Testis (tissue), 3 donors: Measurements from ENCODE around the gene SKAP1. TPM values are rescaled to one million over a fixed set of nuclear protein-coding genes. Genes with fewer than 3 reads are reported as not detected.
"Not testable (repeated sequence)": the region's sequence is repeated elsewhere in the genome, so short reads cannot be mapped to it uniquely, and the experiment has no call there.

Experiments
- DNase-seq: peaks from one replicate; pipeline ENCODE4 v3.0.0-alpha.2; 2019
- H3K27ac ChIP-seq, 2 donors: fragments of 200-600 bp; sonication (generic); one replicate each; pipeline ENCODE4 v1.5.1; 2019
- H3K27me3 ChIP-seq: fragments of 200-600 bp; sonication (generic); one replicate; pipeline ENCODE4 v1.5.1; 2019
- H3K36me3 ChIP-seq: fragments of 200-600 bp; sonication (generic); one replicate; pipeline ENCODE4 v1.5.1; 2017; ENCODE audit warnings: low read depth; ENCODE audit errors: missing control alignments
- H3K4me1 ChIP-seq: fragments of 200-600 bp; sonication (generic); one replicate; pipeline ENCODE4 v1.5.1; 2019
- H3K4me3 ChIP-seq, 2 donors: fragments of 200-600 bp; sonication (generic); one replicate each; pipeline ENCODE4 v1.5.1; 2017 to 2019
- H3K9me3 ChIP-seq: fragments of 200-600 bp; sonication (generic); one replicate; pipeline ENCODE4 v1.5.1; 2017
- POLR2A ChIP-seq: fragments of 450-650 bp; IDR thresholded peaks from one replicate; pipeline ENCODE4 v1.6.1; 2017; ENCODE audit warnings: antibody characterized with exemption, mild to moderate bottlenecking, moderate library complexity
- WGBS, 2 donors: methylation state at CpG; one replicate each; pipeline ENCODE4 v1.1.5; 2018; 5-methylcytosine and 5-hydroxymethylcytosine counted together
- intact Hi-C: fragments of 100-400 bp; cut with DNase I; formaldehyde crosslinking; loops from one replicate; pipeline ENCODE4 v1.15.1; 2023; ENCODE audit warnings: low total_unique reads
- polyA plus RNA-seq: library from polyadenylated mRNA; stranded (reverse); fragments of 350-450 nt; fragmentation: Illumina TruSeq; extraction: RNeasy Lipid Tissue Mini Kit (QIAGEN cat#74804); gene quantifications from one replicate; pipeline ENCODE4 v1.2.3, GENCODE V29; 2014; ENCODE audit warnings: low read depth, low replicate concordance; ENCODE audit not compliant: insufficient read depth
- total RNA-seq, 2 donors: library from RNA; depleted of rRNA; stranded (reverse); fragments of >200 nt; gene quantifications; one replicate each; pipeline ENCODE4 v1.2.3, GENCODE V29; 2016
- TF ChIP-seq, protein P1 (sequence below), 3 experiments: fragments of 450-650 bp in 2 of 3; fragments of 200-600 bp in 1 of 3; sonication (generic) in 1 of 3; IDR thresholded peaks; one replicate each; pipeline ENCODE4 v1.5.1; 2016 to 2019; ENCODE audit warnings: antibody characterized with exemption in 3 of 3, mild to moderate bottlenecking in 2 of 3, moderate library complexity in 1 of 3

The SKAP1 gene
- total and polyA plus RNA-seq, 3 donors from 2014 or later: 9.0 to 34.1 (median 16.9) TPM

DNA sequence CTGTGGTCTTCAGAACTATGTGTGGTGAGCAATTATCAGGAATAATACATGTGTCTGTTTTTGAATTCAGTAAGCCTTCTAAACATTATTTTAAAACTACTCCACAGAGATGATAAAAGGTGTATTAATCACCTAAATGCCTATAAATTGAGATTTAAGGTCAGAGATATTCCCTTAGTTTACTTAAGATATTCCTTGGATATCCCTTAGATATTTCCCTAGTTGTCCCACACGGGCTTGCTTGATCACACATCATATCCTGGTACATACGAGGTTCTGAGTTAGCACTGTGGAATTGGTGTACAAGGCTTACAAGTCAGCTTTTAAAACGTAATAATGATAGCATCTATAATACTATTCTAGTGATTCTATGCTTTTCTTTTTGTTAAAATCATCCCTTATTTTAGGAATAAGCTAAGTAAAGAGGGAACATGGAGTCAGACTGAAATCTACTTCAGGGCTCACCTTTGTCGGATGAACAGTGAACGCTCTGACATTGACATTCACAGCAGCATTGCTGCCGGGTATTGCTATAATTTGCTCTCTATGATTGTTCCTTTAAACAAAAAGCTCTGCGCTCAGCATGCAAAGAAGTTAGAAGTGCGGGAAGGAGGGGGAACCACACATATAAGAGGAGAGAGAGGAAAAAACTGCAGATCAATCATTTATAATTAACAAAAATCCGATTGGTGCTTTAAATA, 136.5 kb downstream of the SKAP1 start:
- Histone ChIP-seq H3K27ac (no peak overlapping the region), H3K4me3 (no peak overlapping the region), H3K9me3 (no peaks in the 10 kb centered on the region), H3K36me3 (no peaks in the 10 kb centered on the region), H3K27me3 (no peaks in the 10 kb centered on the region), H3K4me1 (no peaks in the 10 kb centered on the region)
- WGBS, 2 donors: 76 to 84% methylated on average over 9 of the region's 9 CpGs
- no peak for TF ChIP-seq POLR2A
- TF ChIP-seq, protein P1, sequence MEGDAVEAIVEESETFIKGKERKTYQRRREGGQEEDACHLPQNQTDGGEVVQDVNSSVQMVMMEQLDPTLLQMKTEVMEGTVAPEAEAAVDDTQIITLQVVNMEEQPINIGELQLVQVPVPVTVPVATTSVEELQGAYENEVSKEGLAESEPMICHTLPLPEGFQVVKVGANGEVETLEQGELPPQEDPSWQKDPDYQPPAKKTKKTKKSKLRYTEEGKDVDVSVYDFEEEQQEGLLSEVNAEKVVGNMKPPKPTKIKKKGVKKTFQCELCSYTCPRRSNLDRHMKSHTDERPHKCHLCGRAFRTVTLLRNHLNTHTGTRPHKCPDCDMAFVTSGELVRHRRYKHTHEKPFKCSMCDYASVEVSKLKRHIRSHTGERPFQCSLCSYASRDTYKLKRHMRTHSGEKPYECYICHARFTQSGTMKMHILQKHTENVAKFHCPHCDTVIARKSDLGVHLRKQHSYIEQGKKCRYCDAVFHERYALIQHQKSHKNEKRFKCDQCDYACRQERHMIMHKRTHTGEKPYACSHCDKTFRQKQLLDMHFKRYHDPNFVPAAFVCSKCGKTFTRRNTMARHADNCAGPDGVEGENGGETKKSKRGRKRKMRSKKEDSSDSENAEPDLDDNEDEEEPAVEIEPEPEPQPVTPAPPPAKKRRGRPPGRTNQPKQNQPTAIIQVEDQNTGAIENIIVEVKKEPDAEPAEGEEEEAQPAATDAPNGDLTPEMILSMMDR (IDR thresholded peaks at IDR 0.05): no peak
- intact Hi-C loops: no loop called here
- no peak for DNase-seq

DNA sequence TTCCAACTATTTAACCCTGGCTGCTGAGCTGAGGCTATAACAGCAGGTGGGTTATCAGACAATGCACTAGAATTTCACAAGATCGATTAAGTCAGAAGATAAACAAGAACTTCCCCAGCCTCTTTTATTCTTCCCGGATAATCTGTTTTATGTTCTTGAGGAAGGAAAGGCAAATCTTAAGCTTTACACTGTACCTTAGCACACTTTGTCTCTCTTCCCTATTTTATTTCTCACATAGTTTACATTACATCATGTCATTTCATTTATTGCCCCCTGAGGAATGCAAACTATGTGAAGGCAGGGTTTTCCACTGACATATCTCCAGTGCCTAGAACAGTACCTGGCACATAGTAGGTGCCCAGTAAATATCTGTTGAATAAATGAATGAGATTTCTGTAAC, 139.6 kb downstream of the SKAP1 start:
- 51 to 62% methylated on average over 2 of the region's 2 CpGs for WGBS, 2 donors
- no peaks in the 10 kb centered on the region for H3K9me3 ChIP-seq
- DNase-seq: no peak
- no peaks in the 10 kb centered on the region for H3K27me3 ChIP-seq
- H3K36me3 ChIP-seq: no peaks in the 10 kb centered on the region
- intact Hi-C loops: no loop called here
- no peak overlapping the region for H3K4me3 ChIP-seq
- TF ChIP-seq, protein P1 (IDR thresholded peaks at IDR 0.05): no peak
- TF ChIP-seq POLR2A: no peak
- H3K4me1 ChIP-seq: no peaks in the 10 kb centered on the region
- no peak overlapping the region for H3K27ac ChIP-seq

DNA sequence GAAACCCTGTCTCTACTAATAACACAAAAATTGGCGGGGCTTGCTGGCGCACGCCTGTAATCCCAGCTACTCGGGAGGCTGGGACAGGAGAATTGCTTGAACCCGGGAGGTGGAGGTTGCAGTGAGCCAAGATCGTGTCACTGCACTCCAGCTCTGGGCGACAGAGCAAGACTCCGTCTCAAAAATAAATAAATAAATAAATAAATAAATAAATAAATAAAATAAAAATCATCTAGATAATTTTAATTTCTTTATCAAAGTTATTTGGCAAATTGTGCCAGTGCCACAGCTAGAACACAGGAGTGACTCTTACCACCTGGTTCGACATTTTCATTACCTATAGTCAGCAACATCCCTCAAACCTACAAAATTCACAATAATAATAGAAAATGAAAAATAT, 143.1 kb downstream of the SKAP1 start:
- H3K9me3 ChIP-seq, H3K4me3 ChIP-seq, H3K27me3 ChIP-seq, H3K27ac ChIP-seq, DNase-seq, H3K36me3 ChIP-seq, intact Hi-C loops: not testable (repeated sequence)
- H3K4me1 ChIP-seq: peaks cover 11% of the 10 kb centered on the region
- 91 to 95% methylated on average over 9 of the region's 9 CpGs for WGBS, 2 donors

DNA sequence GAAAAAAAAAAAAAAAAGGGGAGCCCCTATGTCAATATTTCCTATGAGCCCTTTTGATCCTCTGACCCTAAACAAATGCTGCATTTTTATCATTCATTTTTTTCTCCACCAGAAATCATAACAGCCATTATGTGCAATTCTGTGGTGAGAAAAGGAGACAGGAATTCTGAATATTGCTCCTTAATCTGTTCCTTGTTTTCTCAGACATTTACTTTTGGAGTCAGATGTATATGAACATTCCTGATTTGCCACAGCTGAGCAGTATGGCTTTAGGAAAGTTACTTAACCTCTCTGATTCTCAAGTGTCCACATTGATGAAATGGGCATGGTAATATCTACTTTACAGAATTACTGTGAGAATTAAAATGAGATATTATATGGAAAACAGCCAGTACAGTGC, 144.4 kb downstream of the SKAP1 start:
- no peak overlapping the region for H3K27ac ChIP-seq
- intact Hi-C loops: no loop called here
- no peaks in the 10 kb centered on the region for H3K9me3 ChIP-seq
- TF ChIP-seq, protein P1 (IDR thresholded peaks at IDR 0.05): no peak
- no peak for TF ChIP-seq POLR2A
- H3K36me3 ChIP-seq: no peaks in the 10 kb centered on the region
- H3K4me1 ChIP-seq: peaks cover 11% of the 10 kb centered on the region
- no peak overlapping the region for H3K4me3 ChIP-seq
- no peak for DNase-seq
- H3K27me3 ChIP-seq: no peaks in the 10 kb centered on the region

- 29 to 50% methylated on average over 1 of the region's 1 CpG for WGBS, 2 donors
- no peak for DNase-seq
- Histone ChIP-seq H3K4me3 (no peak overlapping the region), H3K9me3 (no peaks in the 10 kb centered on the region), H3K27ac (no peak overlapping the region), H3K4me1 (peaks cover 11% of the 10 kb centered on the region), H3K27me3 (no peaks in the 10 kb centered on the region), H3K36me3 (no peaks in the 10 kb centered on the region)
- intact Hi-C loops: no loop called here
- TF ChIP-seq, protein P1 (IDR thresholded peaks at IDR 0.05): no peak
- TF ChIP-seq POLR2A: no peak
These were observed 146.1 kb downstream of the SKAP1 start for GRCh38 chr17:48283907-48284306.
